SU-DHL-6 (cell line): ENCODE data around the gene BLOC1S1.

Experiments
- CTCF ChIP-seq: fragments of 200-600 bp; sonication (generic); IDR thresholded peaks from one replicate; pipeline ENCODE4 v1.5.1; 2017; ENCODE audit warnings: antibody characterized with exemption, mild to moderate bottlenecking, low read length, moderate library complexity; ENCODE audit not compliant: insufficient read depth, poor library complexity, severe bottlenecking
- EZH2phosphoT487 ChIP-seq: fragments of 200-600 bp; sonication (generic), shearing (Covaris generic); conservative IDR thresholded peaks from 2 replicates; pipeline ENCODE4 v1.6.1; 2018; ENCODE audit warnings: mild to moderate bottlenecking, antibody characterized with exemption, low read length, moderate library complexity, mixed read lengths

GRCh38 chr12:55748230-55748993, 32.6 kb downstream of the BLOC1S1 start:
- TF ChIP-seq EZH2phosphoT487 (no peak), CTCF (no peak)
